ENCODE results near the gene GABRG3.

- no peak for TF ChIP-seq POLR2A (IDR thresholded peaks at IDR 0.05; ENCODE audit: low read depth, low read length)
- no peak for TF ChIP-seq POLR2AphosphoS5 (IDR thresholded peaks at IDR 0.05; ENCODE audit: low read depth, low read length)
- no peak for TF ChIP-seq TAF1 (IDR thresholded peaks at IDR 0.05; ENCODE audit: low read depth, low read length)
- no peak for TF ChIP-seq PAX5 (IDR thresholded peaks at IDR 0.05; ENCODE audit: insufficient read depth, low read length, severe bottlenecking)
- TF ChIP-seq POU2F2 (IDR thresholded peaks at IDR 0.05; ENCODE audit: low read depth, low read length), result no peak
These were observed 614.2 kb downstream of the GABRG3 start for GRCh38 chr15:27585041-27585640.

All from GM12891 (cell line).